Mucosa of descending colon (tissue), 3 donors: ENCODE data around the gene IL15. TPM values are rescaled to one million over a fixed set of nuclear protein-coding genes. Genes with fewer than 3 reads are reported as not detected.
"Not testable (repeated sequence)": the region's sequence is repeated elsewhere in the genome, so short reads cannot be mapped to it uniquely, and the experiment has no call there.

Experiments
- ATAC-seq: fragments of 200-7000 bp; cut with Tn5 transposase; one replicate; pipeline ENCODE4 v1.9.1; 2020; ENCODE audit warnings: mild to moderate bottlenecking, moderate library complexity
- DNase-seq, 3 donors: peaks; one replicate each; pipeline ENCODE4 v3.0.0-alpha.2; 2020
- H3K36me3 ChIP-seq: fragments of 200-600 bp; one replicate; pipeline ENCODE4 v1.8.0; 2021; ENCODE audit warnings: low read depth, mild to moderate bottlenecking
- H3K4me1 ChIP-seq: fragments of 200-600 bp; one replicate; pipeline ENCODE4 v1.8.0; 2021; ENCODE audit warnings: low read depth, mild to moderate bottlenecking
- H3K4me3 ChIP-seq: fragments of 200-600 bp; one replicate; pipeline ENCODE4 v1.8.0; 2021; ENCODE audit warnings: mild to moderate bottlenecking
- H3K9me3 ChIP-seq: fragments of 200-600 bp; one replicate; pipeline ENCODE4 v1.8.0; 2021; ENCODE audit warnings: mild to moderate bottlenecking
- CTCF ChIP-seq: fragments of 200-600 bp; IDR thresholded peaks from one replicate; pipeline ENCODE4 v1.8.0; 2022; ENCODE audit warnings: antibody characterized with exemption, mild to moderate bottlenecking
- intact Hi-C, 2 donors: fragments of 100-400 bp; cut with DNase I in 1 of 2; cut with micrococcal nuclease in 1 of 2; formaldehyde crosslinking; loops; one replicate each; pipeline versions ENCODE4 v1.11.0 to v1.11.1; 2022; cut with DNase I, micrococcal nuclease
- total RNA-seq, 3 donors: library from RNA; stranded (reverse); fragmentation: NEBNext Ultra II Directional in 2 of 3; extraction: Animal tissue kit (Norgen Biotek cat#: 25700) in 2 of 3; gene quantifications; one replicate each; pipeline versions ENCODE4 v1.2.1 to v1.2.4, GENCODE V29; 2021 to 2023
- donor health status: DM: no; HTN: no; CAD: no; lungs with moderate emphysema.
- donor health status: DM: no; HTN: no; CAD: no.
- donor health status: DM: no; HTN: yes; CAD: no.

Gene IL15
- total RNA-seq, 3 donors from 2014 or later, result 6.7 to 12.4 (median 7.2) TPM

GRCh38 chr4:141731481-141731880, 95.1 kb downstream of the IL15 start:
- intact Hi-C loops, result no loop called here
- TF ChIP-seq CTCF, result no peak
- no peak overlapping the region for H3K4me3 ChIP-seq
- H3K9me3 ChIP-seq, result no peaks in the 10 kb centered on the region
- no peaks in the 10 kb centered on the region for H3K36me3 ChIP-seq
- no peaks in the 10 kb centered on the region for H3K4me1 ChIP-seq
- no peak for ATAC-seq
- DNase-seq, result no peak

DNA sequence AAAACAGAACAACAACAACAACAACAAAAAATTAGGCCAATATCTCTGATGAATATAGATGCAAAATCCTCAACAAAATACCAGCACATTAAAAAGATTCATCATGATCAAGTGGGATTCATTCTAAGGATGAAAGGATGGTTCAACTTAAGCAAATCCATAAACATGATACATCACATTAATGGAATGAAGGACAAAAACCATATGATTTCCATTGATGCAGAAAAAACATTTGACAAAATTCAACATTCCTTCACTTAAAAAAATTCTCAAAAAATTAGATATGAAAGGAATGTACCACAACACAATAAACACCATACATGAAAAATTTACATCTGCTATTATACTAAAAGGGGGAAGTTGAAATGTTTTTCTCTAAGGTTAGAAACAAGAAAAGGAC, 103.3 kb downstream of the IL15 start:
- ATAC-seq, result no peak
- DNase-seq, result no peak
- no peak overlapping the region for H3K4me3 ChIP-seq
- H3K36me3 ChIP-seq, result no peaks in the 10 kb centered on the region
- TF ChIP-seq CTCF, result no peak
- intact Hi-C loops, result no loop called here
- peaks cover 22% of the 10 kb centered on the region for H3K9me3 ChIP-seq
- no peaks in the 10 kb centered on the region for H3K4me1 ChIP-seq

GRCh38 chr4:141746026-141746425, 109.6 kb downstream of the IL15 start:
- Histone ChIP-seq H3K4me1 (no peaks in the 10 kb centered on the region), H3K9me3 (peaks cover 10% of the 10 kb centered on the region), H3K36me3 (no peaks in the 10 kb centered on the region), H3K4me3 (no peak overlapping the region)
- no peak for TF ChIP-seq CTCF
- intact Hi-C loops, result no loop called here
- DNase-seq, result no peak
- ATAC-seq, result no peak

- DNase-seq, H3K4me1 ChIP-seq, H3K4me3 ChIP-seq, H3K9me3 ChIP-seq, H3K36me3 ChIP-seq, intact Hi-C loops, ATAC-seq: not testable (repeated sequence)
Measured at GRCh38 chr4:141751806-141752205, 115.4 kb downstream of the IL15 start.

DNA sequence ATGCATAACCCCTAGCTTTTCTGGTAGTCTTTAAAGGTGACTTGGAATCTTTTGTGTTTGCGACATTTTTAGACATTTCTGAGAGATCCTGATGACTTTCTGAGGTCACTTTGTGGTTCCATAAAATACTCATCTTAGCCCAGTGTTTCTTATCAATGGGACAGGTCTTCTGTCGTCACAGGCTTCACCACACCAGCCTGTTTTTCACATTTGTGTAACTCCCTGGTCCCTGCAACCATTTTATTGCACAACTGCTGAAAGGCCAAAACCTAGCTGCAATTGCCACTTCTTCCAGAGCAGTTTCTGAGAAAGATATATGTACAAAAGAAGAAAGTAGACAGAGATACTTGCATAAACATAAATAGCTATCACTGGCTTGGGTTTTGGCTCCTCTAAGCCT, 120.9 kb downstream of the IL15 start:
- no peak for ATAC-seq
- DNase-seq, result no peak
- no peak for TF ChIP-seq CTCF
- H3K9me3 ChIP-seq, result no peaks in the 10 kb centered on the region
- H3K4me1 ChIP-seq, result no peaks in the 10 kb centered on the region
- H3K36me3 ChIP-seq, result no peaks in the 10 kb centered on the region
- intact Hi-C loops, result no loop called here
- H3K4me3 ChIP-seq, result no peak overlapping the region

DNA sequence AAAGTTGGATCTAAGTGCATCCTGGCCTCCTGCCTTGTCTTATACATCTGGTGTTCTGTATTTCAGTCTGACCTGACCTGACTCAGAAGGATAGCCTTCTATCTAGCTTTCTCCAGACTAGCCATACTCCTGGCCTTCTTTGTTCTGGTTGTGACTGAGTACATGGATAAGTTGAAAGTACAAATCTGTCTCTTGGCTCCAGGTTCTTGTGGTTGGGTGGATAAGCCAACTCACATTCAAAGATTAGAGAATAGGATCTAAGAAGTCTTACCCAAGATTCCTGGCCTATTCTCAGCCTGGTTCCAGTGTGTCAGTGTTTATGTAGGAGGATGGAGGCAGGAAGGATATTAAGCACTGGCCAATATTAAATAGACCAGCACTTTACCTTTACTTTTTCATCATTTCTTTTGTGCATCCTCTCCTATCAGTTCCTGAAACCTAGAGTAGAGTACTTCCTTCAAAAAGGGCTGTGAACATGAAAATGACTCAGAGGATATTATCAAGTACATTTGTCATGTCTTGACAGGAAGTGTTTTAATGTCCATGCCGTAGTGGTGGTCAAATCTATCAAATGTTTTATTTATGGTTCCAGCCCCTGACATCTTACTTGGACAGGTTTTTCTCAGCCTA, 123.5 kb downstream of the IL15 start:
- Histone ChIP-seq H3K4me1 (no peaks in the 10 kb centered on the region), H3K4me3 (no peak overlapping the region), H3K36me3 (no peaks in the 10 kb centered on the region), H3K9me3 (no peaks in the 10 kb centered on the region)
- DNase-seq, result no peak
- no peak for TF ChIP-seq CTCF
- ATAC-seq, result no peak
- intact Hi-C loops, result no loop called here
